Hepatocyte (in vitro differentiated cells): ENCODE measurements around the gene VWA1. TPM values are rescaled to one million over a fixed set of nuclear protein-coding genes. Genes with fewer than 3 reads are reported as not detected.

Source experiments
- DNase-seq: peaks from one replicate; pipeline ENCODE4 v3.0.0-alpha.2; 2016; ENCODE audit warnings: low spot score
- H2AFZ ChIP-seq: fragments of 200-600 bp; sonication (generic); 2 replicates; pipeline ENCODE4 v1.6.0; 2016; ENCODE audit warnings: antibody characterized with exemption, mild to moderate bottlenecking
- H3K27ac ChIP-seq: fragments of 200-600 bp; sonication (generic); 2 replicates; pipeline ENCODE4 v1.5.1; 2016; ENCODE audit warnings: mild to moderate bottlenecking
- H3K27me3 ChIP-seq: fragments of 200-600 bp; sonication (generic); 2 replicates; pipeline ENCODE4 v1.6.1; 2016
- H3K36me3 ChIP-seq: fragments of 200-600 bp; sonication (generic); replicated peaks from 2 replicates; pipeline ENCODE4 v1.5.1; 2016; ENCODE audit warnings: low read depth; ENCODE audit not compliant: insufficient read depth
- H3K4me1 ChIP-seq: fragments of 200-600 bp; sonication (generic); 2 replicates; pipeline ENCODE4 v1.5.1; 2016; ENCODE audit warnings: mild to moderate bottlenecking, moderate library complexity; ENCODE audit not compliant: insufficient read depth
- H3K4me2 ChIP-seq: fragments of 200-600 bp; sonication (generic); 2 replicates; pipeline ENCODE4 v1.6.0; 2016
- H3K4me3 ChIP-seq: fragments of 200-600 bp; sonication (generic); 2 replicates; pipeline ENCODE4 v1.5.1; 2016; ENCODE audit warnings: mild to moderate bottlenecking
- H3K79me2 ChIP-seq: fragments of 200-600 bp; sonication (generic); 2 replicates; pipeline ENCODE4 v1.6.0; 2017; ENCODE audit warnings: mild to moderate bottlenecking
- H3K9me2 ChIP-seq: fragments of 200-600 bp; sonication (generic); replicated peaks from 2 replicates; pipeline ENCODE4 v1.6.0; 2017; ENCODE audit warnings: mild to moderate bottlenecking; ENCODE audit not compliant: insufficient read depth
- H3K9me3 ChIP-seq: fragments of 200-600 bp; sonication (generic); 2 replicates; pipeline ENCODE4 v1.5.1; 2016; ENCODE audit warnings: low read depth, mild to moderate bottlenecking
- H4K20me1 ChIP-seq: fragments of 200-600 bp; sonication (generic); 2 replicates; pipeline ENCODE4 v1.6.0; 2016; ENCODE audit warnings: mild to moderate bottlenecking; ENCODE audit not compliant: insufficient read depth, poor library complexity, severe bottlenecking
- CTCF ChIP-seq: fragments of 200-600 bp; sonication (generic); IDR thresholded peaks from 2 replicates; pipeline ENCODE4 v1.5.1; 2016; ENCODE audit warnings: antibody characterized with exemption, mild to moderate bottlenecking; ENCODE audit not compliant: poor library complexity
- EZH2 ChIP-seq: fragments of 200-600 bp; sonication (generic); IDR thresholded peaks from 2 replicates; pipeline ENCODE4 v1.6.1; 2016; ENCODE audit warnings: antibody characterized with exemption, mild to moderate bottlenecking, borderline replicate concordance
- EZH2phosphoT487 ChIP-seq: fragments of 200-600 bp; sonication (generic); IDR thresholded peaks from one replicate; pipeline ENCODE4 v1.6.1; 2018; ENCODE audit warnings: antibody characterized with exemption, mild to moderate bottlenecking, low read depth, moderate library complexity; ENCODE audit not compliant: unreplicated experiment, severe bottlenecking
- WGBS: methylation state at CpG from one replicate; pipeline ENCODE4 v1.1.6; 2016; ENCODE audit warnings: low lambda C conversion rate; ENCODE audit errors: missing lambda C conversion rate; 5-methylcytosine and 5-hydroxymethylcytosine counted together
- polyA plus RNA-seq: library from polyadenylated mRNA; unstranded; fragments of >200 nt; fragmentation: Nextera tagmentation; extraction: Ambion mirVana; gene quantifications from 2 replicates; pipeline ENCODE4 v1.2.1, GENCODE V29; 2016
- total RNA-seq: library from RNA; depleted of rRNA; stranded (reverse); fragments of >200 nt; gene quantifications from 2 replicates; pipeline ENCODE4 v1.2.3, GENCODE V29; 2014

VWA1 gene
- total and polyA plus RNA-seq, 2 experiments from 2014 or later = 37.7 to 114 TPM

GRCh38 chr1:1403653-1404052 lies 31.8 kb upstream of the VWA1 start:
- DNase-seq = no peak
- Histone ChIP-seq H3K27ac (no peak overlapping the region), H2AFZ (no peak overlapping the region), H3K9me2 (no peaks in the 10 kb centered on the region), H3K9me3 (no peaks in the 10 kb centered on the region), H3K36me3 (no peaks in the 10 kb centered on the region), H3K27me3 (no peaks in the 10 kb centered on the region), H3K4me1 (peaks cover 33% of the 10 kb centered on the region), H3K79me2 (peaks cover 71% of the 10 kb centered on the region), H3K4me3 (no peak overlapping the region), H3K4me2 (no peak overlapping the region), H4K20me1 (peaks cover 6% of the 10 kb centered on the region)
- TF ChIP-seq EZH2 (no peak), CTCF (no peak), EZH2phosphoT487 (no peak)
- WGBS = 97% methylated on average over 7 of the region's 7 CpGs

- no peak for TF ChIP-seq EZH2
- no peak for TF ChIP-seq CTCF
- TF ChIP-seq EZH2phosphoT487 = no peak
- Histone ChIP-seq H3K36me3 (no peaks in the 10 kb centered on the region), H3K9me2 (no peaks in the 10 kb centered on the region), H3K9me3 (no peaks in the 10 kb centered on the region), H3K4me1 (peaks cover 24% of the 10 kb centered on the region), H2AFZ (peak overlapping the region; percentile 76), H4K20me1 (peaks cover 13% of the 10 kb centered on the region), H3K79me2 (peaks cover 60% of the 10 kb centered on the region), H3K4me2 (peak overlapping the region; percentile 99), H3K27ac (peak overlapping the region; percentile 90), H3K4me3 (peak overlapping the region; percentile 71), H3K27me3 (no peaks in the 10 kb centered on the region)
- no peak for DNase-seq
- 54% methylated on average over 42 of the region's 43 CpGs for WGBS
These were observed 29.2 kb upstream of the VWA1 start for GRCh38 chr1:1406101-1406820.

- Histone ChIP-seq H2AFZ (peak within 1 kb of the TSS; percentile 76), H3K4me3 (peak within 1 kb of the TSS; percentile 82), H3K79me2 (peaks cover 53% of the 10 kb centered on the region), H3K9me3 (no peaks in the 10 kb centered on the region), H3K4me1 (peaks cover 19% of the 10 kb centered on the region), H3K4me2 (peak within 1 kb of the TSS; percentile 99), H3K27ac (peak within 1 kb of the TSS; percentile 90), H3K9me2 (no peaks in the 10 kb centered on the region), H3K27me3 (no peaks in the 10 kb centered on the region), H3K36me3 (no peaks in the 10 kb centered on the region), H4K20me1 (peaks cover 13% of the 10 kb centered on the region)
- TF ChIP-seq EZH2phosphoT487 (no peak), EZH2 (no peak), CTCF (no peak)
- peak; percentile 97 for DNase-seq
- 2% methylated on average over 70 of the region's 98 CpGs for WGBS
These were observed 28.5 kb upstream of the VWA1 start, which contains the start of gene MRPL20 for GRCh38 chr1:1406821-1407635. TSS of gene MRPL20 (minus strand) at chr1:1407293. CDS start at chr1:1407217, 76 bp downstream.
